K562 (cell line): Measurements from ENCODE around the gene RALGPS1. TPM values are rescaled to one million over a fixed set of nuclear protein-coding genes. Genes with fewer than 3 reads are reported as not detected.

Experiments
- EWSR1 ChIP-seq: fragments of 450-650 bp; IDR thresholded peaks from 2 replicates; pipeline ENCODE4 v1.6.1; 2018; ENCODE audit warnings: borderline replicate concordance, mild to moderate bottlenecking, low read depth, moderate library complexity; ENCODE audit not compliant: partially characterized antibody
- IRF2 ChIP-seq: sonication (generic); formaldehyde crosslinking; IDR thresholded peaks from 2 replicates; pipeline ENCODE4 v1.8.1; 2022; ENCODE audit warnings: mild to moderate bottlenecking, missing genetic modification reagents
- KLF13 ChIP-seq: fragments of 450-650 bp; IDR thresholded peaks from 2 replicates; pipeline ENCODE4 v1.6.1; 2016; ENCODE audit warnings: missing genetic modification characterization, low read depth, mild to moderate bottlenecking, missing compliant biosample characterization, moderate library complexity, borderline replicate concordance
- LEF1 ChIP-seq: fragments of 450-650 bp; IDR thresholded peaks from 2 replicates; pipeline ENCODE4 v1.6.1; 2016; ENCODE audit warnings: mild to moderate bottlenecking
- MEIS2 ChIP-seq: fragments of 450-650 bp; IDR thresholded peaks from 2 replicates; pipeline ENCODE4 v1.6.1; 2014; ENCODE audit warnings: mild to moderate bottlenecking; ENCODE audit not compliant: partially characterized antibody
- RAD21 ChIP-seq, 2 experiments: fragments of 250-450 bp in 1 of 2; fragments of 450-650 bp in 1 of 2; sonication (Bioruptor Pico) in 1 of 2; formaldehyde crosslinking in 1 of 2; IDR thresholded peaks in 1 of 2; conservative IDR thresholded peaks in 1 of 2; 2 replicates each; pipeline versions ENCODE4 v1.4.0 to v1.8.0; 2020 to 2022; ENCODE audit warnings: mild to moderate bottlenecking in 2 of 2, moderate library complexity in 1 of 2
- RERE ChIP-seq: sonication (generic); formaldehyde crosslinking; IDR thresholded peaks from 2 replicates; pipeline ENCODE4 v1.8.0; 2023; ENCODE audit warnings: missing genetic modification reagents, mild to moderate bottlenecking, borderline replicate concordance
- polyA plus RNA-seq, 8 experiments: library from polyadenylated mRNA; depleted of rRNA in 4 of 8; stranded (reverse) in 5 of 8; unstranded in 3 of 8; fragments of >200 nt; fragmentation: Nextera tagmentation in 2 of 8; fragmentation: Illumina TruSeq in 1 of 8; extraction: Ambion mirVana in 2 of 8; extraction: Trizol in 1 of 8; gene quantifications; 2 replicates each; pipeline versions ENCODE4 v1.2.1 to v1.2.3, GENCODE V29; 2011 to 2014; ENCODE audit warnings: inconsistent platforms in 1 of 8, missing spikeins in 1 of 8
- total RNA-seq, 7 experiments: library from RNA; depleted of rRNA in 6 of 7; stranded (reverse); fragments of >200 nt in 6 of 7; fragmentation: Illumina TruSeq in 2 of 7; extraction: Trizol in 2 of 7; gene quantifications; 2 replicates each; pipeline versions ENCODE4 v1.2.1 to v1.2.3, GENCODE V29; 2011 to 2021; ENCODE audit warnings: low replicate concordance in 1 of 7
- TF ChIP-seq, protein P1 (sequence below): fragments of 450-650 bp; IDR thresholded peaks from 2 replicates; pipeline ENCODE4 v1.6.1; 2016; ENCODE audit warnings: low read depth

RALGPS1 gene
- total and polyA plus RNA-seq, 9 of the 15 experiments (the other 6 are each of a cell fraction or from before 2014, with no cell fraction given): 0.04 to 2.6 (median 1.5) TPM

DNA sequence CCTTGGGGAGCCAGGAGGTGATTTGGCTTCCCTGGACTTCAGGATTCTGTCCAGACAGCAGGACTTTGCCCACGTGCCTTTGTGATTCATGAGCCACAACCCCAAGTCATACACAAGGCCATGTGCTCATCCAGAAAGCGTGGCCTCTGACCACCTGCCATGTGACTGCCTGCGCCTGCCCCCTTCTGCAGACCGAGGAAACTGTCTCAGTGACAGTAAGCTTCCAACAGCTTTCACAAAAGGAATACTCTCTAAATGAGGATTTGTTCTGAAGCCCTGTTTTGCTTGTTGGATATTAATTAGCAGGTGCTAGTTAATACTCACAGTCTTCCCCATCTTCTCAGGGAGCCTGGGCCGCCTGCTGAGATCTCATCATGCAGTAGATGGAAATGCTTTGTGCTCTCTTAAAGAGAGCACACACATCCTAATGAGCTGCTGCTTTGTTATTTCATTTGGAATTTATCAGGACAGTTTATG is 244.8 kb downstream of the RALGPS1 start (continued):
- TF ChIP-seq, protein P1, sequence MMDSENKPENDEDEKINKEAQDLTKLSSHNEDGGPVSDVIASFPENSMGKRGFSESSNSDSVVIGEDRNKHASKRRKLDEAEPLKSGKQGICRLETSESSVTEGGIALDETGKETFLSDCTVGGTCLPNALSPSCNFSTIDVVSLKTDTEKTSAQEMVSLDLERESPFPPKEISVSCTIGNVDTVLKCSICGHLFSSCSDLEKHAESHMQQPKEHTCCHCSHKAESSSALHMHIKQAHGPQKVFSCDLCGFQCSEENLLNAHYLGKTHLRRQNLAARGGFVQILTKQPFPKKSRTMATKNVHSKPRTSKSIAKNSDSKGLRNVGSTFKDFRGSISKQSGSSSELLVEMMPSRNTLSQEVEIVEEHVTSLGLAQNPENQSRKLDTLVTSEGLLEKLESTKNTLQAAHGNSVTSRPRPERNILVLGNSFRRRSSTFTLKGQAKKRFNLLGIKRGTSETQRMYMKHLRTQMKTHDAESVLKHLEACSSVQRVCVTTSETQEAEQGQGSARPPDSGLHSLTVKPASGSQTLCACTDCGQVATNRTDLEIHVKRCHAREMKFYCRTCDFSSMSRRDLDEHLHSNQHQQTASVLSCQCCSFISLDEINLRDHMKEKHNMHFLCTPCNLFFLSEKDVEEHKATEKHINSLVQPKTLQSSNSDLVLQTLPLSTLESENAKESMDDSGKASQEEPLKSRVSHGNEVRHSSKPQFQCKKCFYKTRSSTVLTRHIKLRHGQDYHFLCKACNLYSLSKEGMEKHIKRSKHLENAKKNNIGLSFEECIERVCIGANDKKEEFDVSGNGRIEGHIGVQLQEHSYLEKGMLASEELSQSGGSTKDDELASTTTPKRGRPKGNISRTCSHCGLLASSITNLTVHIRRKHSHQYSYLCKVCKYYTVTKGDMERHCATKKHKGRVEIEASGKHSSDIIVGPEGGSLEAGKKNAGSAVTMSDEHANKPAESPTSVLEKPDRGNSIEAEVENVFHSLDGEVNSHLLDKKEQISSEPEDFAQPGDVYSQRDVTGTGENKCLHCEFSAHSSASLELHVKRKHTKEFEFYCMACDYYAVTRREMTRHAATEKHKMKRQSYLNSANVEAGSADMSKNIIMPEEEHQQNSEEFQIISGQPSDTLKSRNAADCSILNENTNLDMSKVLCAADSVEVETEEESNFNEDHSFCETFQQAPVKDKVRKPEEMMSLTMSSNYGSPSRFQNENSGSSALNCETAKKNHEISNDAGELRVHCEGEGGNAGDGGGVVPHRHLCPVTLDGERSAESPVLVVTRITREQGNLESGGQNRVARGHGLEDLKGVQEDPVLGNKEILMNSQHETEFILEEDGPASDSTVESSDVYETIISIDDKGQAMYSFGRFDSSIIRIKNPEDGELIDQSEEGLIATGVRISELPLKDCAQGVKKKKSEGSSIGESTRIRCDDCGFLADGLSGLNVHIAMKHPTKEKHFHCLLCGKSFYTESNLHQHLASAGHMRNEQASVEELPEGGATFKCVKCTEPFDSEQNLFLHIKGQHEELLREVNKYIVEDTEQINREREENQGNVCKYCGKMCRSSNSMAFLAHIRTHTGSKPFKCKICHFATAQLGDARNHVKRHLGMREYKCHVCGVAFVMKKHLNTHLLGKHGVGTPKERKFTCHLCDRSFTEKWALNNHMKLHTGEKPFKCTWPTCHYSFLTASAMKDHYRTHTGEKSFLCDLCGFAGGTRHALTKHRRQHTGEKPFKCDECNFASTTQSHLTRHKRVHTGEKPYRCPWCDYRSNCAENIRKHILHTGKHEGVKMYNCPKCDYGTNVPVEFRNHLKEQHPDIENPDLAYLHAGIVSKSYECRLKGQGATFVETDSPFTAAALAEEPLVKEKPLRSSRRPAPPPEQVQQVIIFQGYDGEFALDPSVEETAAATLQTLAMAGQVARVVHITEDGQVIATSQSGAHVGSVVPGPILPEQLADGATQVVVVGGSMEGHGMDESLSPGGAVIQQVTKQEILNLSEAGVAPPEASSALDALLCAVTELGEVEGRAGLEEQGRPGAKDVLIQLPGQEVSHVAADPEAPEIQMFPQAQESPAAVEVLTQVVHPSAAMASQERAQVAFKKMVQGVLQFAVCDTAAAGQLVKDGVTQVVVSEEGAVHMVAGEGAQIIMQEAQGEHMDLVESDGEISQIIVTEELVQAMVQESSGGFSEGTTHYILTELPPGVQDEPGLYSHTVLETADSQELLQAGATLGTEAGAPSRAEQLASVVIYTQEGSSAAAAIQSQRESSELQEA: no peak
- TF ChIP-seq KLF13 (no peak), MEIS2 (peak; percentile 68), LEF1 (no peak), IRF2 (CRISPR knock-in tag) (no peak), RERE (no peak), RAD21 (CRISPR knock-in tag; conservative IDR thresholded peaks at IDR 0.05 in 1 of 2, IDR thresholded peaks at IDR 0.05 in 1 of 2) (peak; percentile 54 to 55), EWSR1 (no peak)
